Lower lobe of right lung (tissue), 2 donors: Measurements from ENCODE around the gene PSME4. TPM values are rescaled to one million over a fixed set of nuclear protein-coding genes. Genes with fewer than 3 reads are reported as not detected.

Experiments used
- ATAC-seq, 2 donors: fragments of 200-7000 bp; cut with Tn5 transposase; one replicate each; pipeline ENCODE4 v1.9.1; 2020 to 2022; ENCODE audit warnings: mild to moderate bottlenecking in 2 of 2, moderate library complexity in 2 of 2
- DNase-seq: peaks from one replicate; pipeline ENCODE4 v3.0.0-alpha.2; 2020
- H3K27ac ChIP-seq: fragments of 200-600 bp; one replicate; pipeline ENCODE4 v1.8.0; 2022
- H3K27me3 ChIP-seq: fragments of 200-600 bp; one replicate; pipeline ENCODE4 v1.8.0; 2022; ENCODE audit warnings: low read depth
- H3K36me3 ChIP-seq: fragments of 200-600 bp; one replicate; pipeline ENCODE4 v1.8.0; 2022; ENCODE audit warnings: mild to moderate bottlenecking
- H3K4me1 ChIP-seq: fragments of 200-600 bp; one replicate; pipeline ENCODE4 v1.8.0; 2022
- H3K4me3 ChIP-seq: fragments of 200-600 bp; one replicate; pipeline ENCODE4 v1.8.0; 2022; ENCODE audit warnings: mild to moderate bottlenecking
- H3K9me3 ChIP-seq: fragments of 200-600 bp; one replicate; pipeline ENCODE4 v1.8.0; 2022
- intact Hi-C: fragments of 100-400 bp; cut with DNase I; formaldehyde crosslinking; loops from one replicate; pipeline ENCODE4 v1.11.0; 2022
- total RNA-seq: library from RNA; stranded (reverse); fragmentation: NEBNext Ultra II Directional; extraction: Animal tissue kit (Norgen Biotek cat#: 25700); gene quantifications from one replicate; pipeline ENCODE4 v1.2.1, GENCODE V29; 2021
- TF ChIP-seq, protein P1 (sequence below): fragments of 200-600 bp; IDR thresholded peaks from one replicate; pipeline ENCODE4 v1.8.0; 2022; ENCODE audit warnings: antibody characterized with exemption, mild to moderate bottlenecking
- donor health status: DM: no; HTN: yes; CAD: no; lungs with severe emphysema.

Gene PSME4
- total RNA-seq, 1 donor from 2014 or later, result 42.9 TPM

DNA sequence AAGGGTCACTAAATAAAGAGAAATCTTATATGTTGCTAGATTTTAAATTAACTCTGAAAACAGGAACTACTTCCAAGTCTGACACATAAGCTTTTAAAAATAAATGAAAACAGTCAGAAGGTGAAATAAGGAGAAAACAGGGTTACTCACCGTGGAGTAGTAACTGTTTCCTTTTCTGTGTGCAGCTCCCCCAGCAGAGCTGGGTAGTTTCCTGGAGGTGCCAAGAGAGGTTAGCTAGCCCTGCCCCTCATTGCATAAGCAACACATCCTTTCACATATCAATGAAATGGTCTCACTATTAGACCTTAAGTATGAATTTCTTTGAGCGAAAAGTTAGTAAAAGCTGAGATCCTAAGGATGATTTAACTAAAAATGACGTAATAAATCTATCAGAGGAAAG, 57.1 kb downstream of the PSME4 start:
- ATAC-seq (no peak), DNase-seq (no peak)
- Histone ChIP-seq H3K9me3 (no peaks in the 10 kb centered on the region), H3K36me3 (peaks cover 62% of the 10 kb centered on the region), H3K4me3 (no peak overlapping the region), H3K27me3 (no peaks in the 10 kb centered on the region), H3K27ac (no peak overlapping the region), H3K4me1 (no peaks in the 10 kb centered on the region)
- TF ChIP-seq, protein P1, sequence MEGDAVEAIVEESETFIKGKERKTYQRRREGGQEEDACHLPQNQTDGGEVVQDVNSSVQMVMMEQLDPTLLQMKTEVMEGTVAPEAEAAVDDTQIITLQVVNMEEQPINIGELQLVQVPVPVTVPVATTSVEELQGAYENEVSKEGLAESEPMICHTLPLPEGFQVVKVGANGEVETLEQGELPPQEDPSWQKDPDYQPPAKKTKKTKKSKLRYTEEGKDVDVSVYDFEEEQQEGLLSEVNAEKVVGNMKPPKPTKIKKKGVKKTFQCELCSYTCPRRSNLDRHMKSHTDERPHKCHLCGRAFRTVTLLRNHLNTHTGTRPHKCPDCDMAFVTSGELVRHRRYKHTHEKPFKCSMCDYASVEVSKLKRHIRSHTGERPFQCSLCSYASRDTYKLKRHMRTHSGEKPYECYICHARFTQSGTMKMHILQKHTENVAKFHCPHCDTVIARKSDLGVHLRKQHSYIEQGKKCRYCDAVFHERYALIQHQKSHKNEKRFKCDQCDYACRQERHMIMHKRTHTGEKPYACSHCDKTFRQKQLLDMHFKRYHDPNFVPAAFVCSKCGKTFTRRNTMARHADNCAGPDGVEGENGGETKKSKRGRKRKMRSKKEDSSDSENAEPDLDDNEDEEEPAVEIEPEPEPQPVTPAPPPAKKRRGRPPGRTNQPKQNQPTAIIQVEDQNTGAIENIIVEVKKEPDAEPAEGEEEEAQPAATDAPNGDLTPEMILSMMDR, result no peak
- intact Hi-C loops, result no loop called here

DNA sequence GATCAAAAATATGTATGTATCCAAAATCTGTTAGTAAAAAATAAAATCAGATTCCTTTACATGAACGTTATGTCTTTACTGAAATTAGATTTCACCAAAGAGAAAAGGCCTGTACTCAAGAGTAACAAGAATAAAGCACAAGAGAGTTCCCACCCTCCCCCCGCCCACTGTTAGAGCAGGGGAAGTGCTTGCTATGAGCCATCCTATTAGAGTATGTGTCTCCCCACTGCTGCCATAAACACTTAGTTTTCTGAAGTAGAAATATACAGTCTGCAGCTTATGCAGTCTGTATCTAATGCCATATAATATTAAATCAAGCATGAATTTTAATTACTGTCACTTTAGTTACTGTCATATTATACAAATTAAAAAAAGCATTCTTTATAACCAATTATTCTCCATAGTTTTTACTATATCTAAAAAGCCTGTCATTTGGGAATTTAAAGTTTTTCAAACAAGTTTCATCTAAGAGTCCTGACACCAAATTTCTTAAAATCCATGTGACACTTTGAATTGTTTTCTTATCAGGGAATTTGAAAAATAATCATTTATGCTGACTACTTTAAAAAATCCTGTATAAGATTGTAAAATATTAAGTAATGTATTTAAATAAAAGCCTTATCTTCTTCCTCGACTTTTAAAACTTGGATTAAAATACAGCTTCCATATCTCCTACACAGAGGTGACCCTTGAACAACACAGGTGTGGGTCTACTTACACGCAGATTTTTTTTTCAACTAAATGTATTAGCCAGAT, 59.2 kb downstream of the PSME4 start:
- no peaks in the 10 kb centered on the region for H3K9me3 ChIP-seq
- DNase-seq, result no peak
- H3K4me1 ChIP-seq, result no peaks in the 10 kb centered on the region
- peaks cover 66% of the 10 kb centered on the region for H3K36me3 ChIP-seq
- intact Hi-C loops, result no loop called here
- no peak overlapping the region for H3K27ac ChIP-seq
- no peak for ATAC-seq
- TF ChIP-seq, protein P1, result no peak
- H3K27me3 ChIP-seq, result no peaks in the 10 kb centered on the region
- no peak overlapping the region for H3K4me3 ChIP-seq

GRCh38 chr2:53907582-53907981, 63.2 kb downstream of the PSME4 start:
- TF ChIP-seq, protein P1, result no peak
- ATAC-seq, result no peak
- Histone ChIP-seq H3K27me3 (no peaks in the 10 kb centered on the region), H3K4me3 (no peak overlapping the region), H3K4me1 (no peaks in the 10 kb centered on the region), H3K36me3 (peaks cover 89% of the 10 kb centered on the region), H3K9me3 (no peaks in the 10 kb centered on the region), H3K27ac (no peak overlapping the region)
- intact Hi-C loops, result no loop called here
- no peak for DNase-seq

- Histone ChIP-seq H3K27me3 (no peaks in the 10 kb centered on the region), H3K27ac (no peak overlapping the region), H3K36me3 (peaks cover 100% of the 10 kb centered on the region), H3K4me3 (no peak overlapping the region), H3K4me1 (no peaks in the 10 kb centered on the region), H3K9me3 (no peaks in the 10 kb centered on the region)
- TF ChIP-seq, protein P1, result no peak
- DNase-seq (no peak), ATAC-seq (no peak)
- intact Hi-C loops, result no loop called here
Measured at GRCh38 chr2:53905396-53905795, 65.4 kb downstream of the PSME4 start.

DNA sequence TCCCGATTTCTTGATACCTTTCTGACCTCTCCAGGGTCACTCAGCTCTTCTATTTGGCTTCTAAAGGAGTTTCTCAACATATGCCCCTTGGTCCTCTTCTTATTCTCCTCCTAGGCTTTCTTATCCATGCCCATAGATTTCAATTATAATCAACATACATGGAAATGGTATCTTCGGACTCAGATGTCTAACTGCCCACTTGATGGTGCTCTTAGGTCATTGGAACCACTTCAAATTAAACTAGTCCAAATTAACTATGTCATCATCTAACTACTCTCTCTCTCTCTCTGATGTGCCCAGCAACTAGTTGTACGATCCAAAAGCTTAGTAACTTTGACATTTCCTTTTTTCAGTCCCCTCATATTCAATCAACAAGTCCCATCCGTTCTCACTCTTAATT, 67.8 kb downstream of the PSME4 start:
- TF ChIP-seq, protein P1, result no peak
- Histone ChIP-seq H3K36me3 (peaks cover 99% of the 10 kb centered on the region), H3K4me1 (no peaks in the 10 kb centered on the region), H3K4me3 (no peak overlapping the region), H3K9me3 (no peaks in the 10 kb centered on the region), H3K27me3 (no peaks in the 10 kb centered on the region), H3K27ac (no peak overlapping the region)
- no peak for DNase-seq
- intact Hi-C loops, result no loop called here
- ATAC-seq, result no peak
